Measurements from ENCODE around the gene NSG1. TPM values are rescaled to one million over a fixed set of nuclear protein-coding genes. Genes with fewer than 3 reads are reported as not detected.
"Not testable (repeated sequence)": the region's sequence is repeated elsewhere in the genome, so short reads cannot be mapped to it uniquely, and the experiment has no call there.

NSG1 gene
- total RNA-seq, 1 donor from 2014 or later, result 10.6 TPM

DNA sequence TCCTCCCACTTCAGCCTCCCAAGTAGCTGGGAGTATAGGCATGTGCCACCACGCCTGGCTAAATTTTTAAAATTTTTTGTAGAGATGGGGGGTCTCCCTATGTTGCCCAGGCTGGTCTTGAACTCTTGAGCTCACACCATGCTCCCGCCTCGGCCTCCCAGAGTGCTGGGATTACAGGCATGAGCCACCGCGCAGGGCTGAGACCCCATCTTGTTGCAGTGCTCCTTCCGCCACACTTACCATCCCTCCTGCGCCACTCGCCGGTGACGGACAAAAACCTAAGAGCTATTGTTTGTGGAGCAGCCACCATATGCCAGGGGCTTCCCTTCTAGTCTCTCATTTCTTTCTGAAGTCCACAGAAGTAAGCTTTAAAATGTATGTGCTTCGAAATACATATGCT, 34.5 kb downstream of the NSG1 start:
- DNase-seq (ENCODE audit: low read depth), result no peak
- Mint-ChIP-seq H3K27ac (ENCODE audit: unreplicated experiment) (peak overlapping the region; percentile 23), H3K27me3 (ENCODE audit: low read depth, unreplicated experiment) (no peaks in the 10 kb centered on the region), H3K4me1 (ENCODE audit: low read depth, unreplicated experiment) (peaks cover 3% of the 10 kb centered on the region), H3K36me3 (ENCODE audit: low read depth, unreplicated experiment) (peaks cover 22% of the 10 kb centered on the region), H3K9me3 (ENCODE audit: unreplicated experiment) (no peaks in the 10 kb centered on the region), H3K4me3 (ENCODE audit: unreplicated experiment) (no peak overlapping the region)
- Histone ChIP-seq H3K4me1 (ENCODE audit: insufficient read depth, low read length) (no peaks in the 10 kb centered on the region), H2AFZ (ENCODE audit: low read depth, low read length) (no peak overlapping the region), H3K79me2 (ENCODE audit: insufficient read depth, low read length) (no peaks in the 10 kb centered on the region), H3K4me3 (ENCODE audit: insufficient read depth, low read depth, low read length) (no peak overlapping the region), H3K27me3 (ENCODE audit: insufficient read depth, low read length) (no peaks in the 10 kb centered on the region), H3K9me3 (ENCODE audit: insufficient read depth, low read depth, low read length) (no peaks in the 10 kb centered on the region), H4K20me1 (ENCODE audit: insufficient read depth, low read length) (peaks cover 2% of the 10 kb centered on the region), H3K9ac (ENCODE audit: low read length) (no peak overlapping the region), H3K4me2 (ENCODE audit: low read length) (no peak overlapping the region), H3K27ac (ENCODE audit: low read depth, low read length) (no peak overlapping the region), H3K36me3 (ENCODE audit: insufficient read depth, low read length) (peaks cover 16% of the 10 kb centered on the region)
- TF ChIP-seq CTCF (IDR thresholded peaks at IDR 0.05; ENCODE audit: insufficient read depth, low read depth, low read length) (no peak), EZH2 (IDR thresholded peaks at IDR 0.05; ENCODE audit: insufficient read depth, low read length) (no peak)
- FAIRE-seq, result no peak

DNA sequence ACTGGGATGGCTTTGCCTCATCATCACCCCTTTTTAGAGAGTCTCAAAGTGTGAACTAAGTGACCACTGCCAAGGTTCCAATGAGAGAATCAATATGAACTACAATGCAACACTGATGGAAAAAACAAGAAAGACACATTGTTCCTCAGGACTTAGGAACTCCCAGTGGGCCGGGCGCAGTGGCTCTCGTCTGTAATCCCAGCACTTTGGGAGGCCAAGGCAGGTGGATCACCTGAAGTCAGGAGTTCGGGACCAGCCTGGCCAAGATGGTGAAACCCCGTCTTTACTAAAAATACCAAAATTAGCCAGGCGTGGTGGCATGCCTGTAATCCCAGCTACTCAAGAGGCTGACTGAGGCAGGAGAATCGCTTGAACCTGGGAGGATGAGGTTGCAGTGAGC, 35.2 kb downstream of the NSG1 start:
- H3K36me3 Mint-ChIP-seq (ENCODE audit: low read depth, unreplicated experiment), result peaks cover 21% of the 10 kb centered on the region
- H3K79me2 ChIP-seq (ENCODE audit: insufficient read depth, low read length); H3K27me3 Mint-ChIP-seq (ENCODE audit: low read depth, unreplicated experiment); H3K9me3 ChIP-seq (ENCODE audit: insufficient read depth, low read depth, low read length); H2AFZ ChIP-seq (ENCODE audit: low read depth, low read length); H4K20me1 ChIP-seq (ENCODE audit: insufficient read depth, low read length); H3K27ac ChIP-seq (ENCODE audit: low read depth, low read length); H3K9ac ChIP-seq (ENCODE audit: low read length); H3K9me3 Mint-ChIP-seq (ENCODE audit: unreplicated experiment); H3K4me2 ChIP-seq (ENCODE audit: low read length); H3K4me3 Mint-ChIP-seq (ENCODE audit: unreplicated experiment); FAIRE-seq; DNase-seq (ENCODE audit: low read depth); H3K27ac Mint-ChIP-seq (ENCODE audit: unreplicated experiment); H3K27me3 ChIP-seq (ENCODE audit: insufficient read depth, low read length); H3K4me3 ChIP-seq (ENCODE audit: insufficient read depth, low read depth, low read length); H3K4me1 ChIP-seq (ENCODE audit: insufficient read depth, low read length): not testable (repeated sequence)
- peaks cover 16% of the 10 kb centered on the region for H3K36me3 ChIP-seq (ENCODE audit: insufficient read depth, low read length)
- H3K4me1 Mint-ChIP-seq (ENCODE audit: low read depth, unreplicated experiment), result peaks cover 11% of the 10 kb centered on the region

DNA sequence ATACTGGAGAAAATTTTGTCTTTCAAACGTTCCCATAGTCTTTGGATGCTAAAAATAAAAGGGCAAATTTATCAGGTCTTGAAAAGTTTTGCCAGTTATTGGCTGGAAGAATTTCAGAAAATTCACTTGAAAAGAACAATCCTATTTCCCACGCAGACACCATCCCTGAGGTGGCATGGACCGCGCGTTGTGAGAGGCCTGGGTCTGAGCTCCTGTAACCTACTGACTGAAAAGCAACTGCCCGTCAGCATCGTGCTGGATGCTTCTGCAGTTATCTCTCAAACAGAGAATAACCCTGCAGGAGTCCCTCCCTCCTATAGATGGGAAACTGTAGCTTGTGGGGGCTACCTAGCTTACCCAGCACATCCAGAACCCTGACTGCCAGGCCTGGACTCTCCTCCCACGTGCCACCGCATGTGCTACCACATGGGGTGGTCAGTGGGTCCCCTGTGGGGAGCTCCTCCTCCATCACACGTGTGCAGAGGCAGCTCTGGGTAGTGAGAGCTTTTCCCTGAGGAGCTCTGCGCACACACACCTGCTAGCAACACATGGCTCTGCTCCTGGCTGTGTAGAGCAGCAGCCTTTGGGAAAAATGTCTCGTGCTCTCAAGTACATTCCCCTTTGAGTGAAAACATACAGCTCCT, 36.1 kb downstream of the NSG1 start:
- Histone ChIP-seq H3K4me2 (ENCODE audit: low read length) (no peak overlapping the region), H3K79me2 (ENCODE audit: insufficient read depth, low read length) (no peaks in the 10 kb centered on the region), H2AFZ (ENCODE audit: low read depth, low read length) (no peak overlapping the region), H3K27ac (ENCODE audit: low read depth, low read length) (no peak overlapping the region), H3K9ac (ENCODE audit: low read length) (no peak overlapping the region), H4K20me1 (ENCODE audit: insufficient read depth, low read length) (peaks cover 12% of the 10 kb centered on the region), H3K4me1 (ENCODE audit: insufficient read depth, low read length) (peaks cover 8% of the 10 kb centered on the region), H3K4me3 (ENCODE audit: insufficient read depth, low read depth, low read length) (no peak overlapping the region), H3K36me3 (ENCODE audit: insufficient read depth, low read length) (peaks cover 16% of the 10 kb centered on the region), H3K27me3 (ENCODE audit: insufficient read depth, low read length) (no peaks in the 10 kb centered on the region), H3K9me3 (ENCODE audit: insufficient read depth, low read depth, low read length) (no peaks in the 10 kb centered on the region)
- Mint-ChIP-seq H3K9me3 (ENCODE audit: unreplicated experiment) (no peaks in the 10 kb centered on the region), H3K27ac (ENCODE audit: unreplicated experiment) (no peak overlapping the region), H3K4me1 (ENCODE audit: low read depth, unreplicated experiment) (peaks cover 17% of the 10 kb centered on the region), H3K27me3 (ENCODE audit: low read depth, unreplicated experiment) (no peaks in the 10 kb centered on the region), H3K36me3 (ENCODE audit: low read depth, unreplicated experiment) (peaks cover 21% of the 10 kb centered on the region), H3K4me3 (ENCODE audit: unreplicated experiment) (no peak overlapping the region)
- TF ChIP-seq CTCF (IDR thresholded peaks at IDR 0.05; ENCODE audit: insufficient read depth, low read depth, low read length) (no peak), EZH2 (IDR thresholded peaks at IDR 0.05; ENCODE audit: insufficient read depth, low read length) (no peak)
- FAIRE-seq (no peak), DNase-seq (ENCODE audit: low read depth) (no peak)

Data from astrocyte (in vitro differentiated cells and primary cell).